ENCODE results near the gene NUMB.

DNA sequence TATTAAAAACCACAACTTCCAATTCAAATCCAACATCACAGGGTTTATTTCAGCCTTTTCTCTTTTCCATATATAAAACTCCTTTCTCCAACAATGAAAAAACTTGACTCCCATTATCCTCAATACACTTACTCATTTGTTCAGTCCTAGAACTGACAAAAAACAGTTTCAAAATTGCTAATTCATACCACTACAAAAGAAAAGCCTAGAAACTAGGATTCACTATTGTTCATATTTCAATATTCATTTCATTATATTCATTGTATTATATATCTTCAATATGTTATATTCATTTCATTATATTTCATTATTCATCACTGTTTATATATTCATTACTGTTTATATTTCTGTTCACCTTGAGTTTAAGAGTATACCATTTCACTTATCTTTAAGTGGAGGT, 85.8 kb downstream of the NUMB start:
- TF ChIP-seq, protein P1, sequence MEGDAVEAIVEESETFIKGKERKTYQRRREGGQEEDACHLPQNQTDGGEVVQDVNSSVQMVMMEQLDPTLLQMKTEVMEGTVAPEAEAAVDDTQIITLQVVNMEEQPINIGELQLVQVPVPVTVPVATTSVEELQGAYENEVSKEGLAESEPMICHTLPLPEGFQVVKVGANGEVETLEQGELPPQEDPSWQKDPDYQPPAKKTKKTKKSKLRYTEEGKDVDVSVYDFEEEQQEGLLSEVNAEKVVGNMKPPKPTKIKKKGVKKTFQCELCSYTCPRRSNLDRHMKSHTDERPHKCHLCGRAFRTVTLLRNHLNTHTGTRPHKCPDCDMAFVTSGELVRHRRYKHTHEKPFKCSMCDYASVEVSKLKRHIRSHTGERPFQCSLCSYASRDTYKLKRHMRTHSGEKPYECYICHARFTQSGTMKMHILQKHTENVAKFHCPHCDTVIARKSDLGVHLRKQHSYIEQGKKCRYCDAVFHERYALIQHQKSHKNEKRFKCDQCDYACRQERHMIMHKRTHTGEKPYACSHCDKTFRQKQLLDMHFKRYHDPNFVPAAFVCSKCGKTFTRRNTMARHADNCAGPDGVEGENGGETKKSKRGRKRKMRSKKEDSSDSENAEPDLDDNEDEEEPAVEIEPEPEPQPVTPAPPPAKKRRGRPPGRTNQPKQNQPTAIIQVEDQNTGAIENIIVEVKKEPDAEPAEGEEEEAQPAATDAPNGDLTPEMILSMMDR (IDR thresholded peaks at IDR 0.05; ENCODE audit: borderline replicate concordance, extremely low read depth, low read length, poor library complexity, severe bottlenecking), result no peak
- no peak for TF ChIP-seq EZH2 (IDR thresholded peaks at IDR 0.05; ENCODE audit: borderline replicate concordance, low read depth, low read length, severe bottlenecking)
